Fibroblast of lung (primary cell): Measurements from ENCODE around the gene CFD. TPM values are rescaled to one million over a fixed set of nuclear protein-coding genes. Genes with fewer than 3 reads are reported as not detected.

Experiments used
- DNase-seq, 2 donors: peaks; one replicate each; pipeline versions ENCODE4 v3.0.0 to v3.0.0-alpha.2; 2010; ENCODE audit warnings: low read depth in 2 of 2
- H2AFZ ChIP-seq: 2 replicates; pipeline ENCODE4 v1.5.1; 2012; ENCODE audit warnings: low read length, control low read depth, inconsistent platforms
- H3K27ac ChIP-seq: 2 replicates; pipeline ENCODE4 v1.5.1; 2011; ENCODE audit warnings: low read length, control low read depth; ENCODE audit not compliant: insufficient read depth
- H3K27me3 ChIP-seq: 2 replicates; pipeline ENCODE4 v1.5.1; 2011; ENCODE audit warnings: mild to moderate bottlenecking, low read length; ENCODE audit not compliant: control insufficient read depth, insufficient read depth
- H3K36me3 ChIP-seq: 2 replicates; pipeline ENCODE4 v1.5.1; 2011; ENCODE audit warnings: low read length; ENCODE audit not compliant: control insufficient read depth, insufficient read depth
- H3K4me1 ChIP-seq: 2 replicates; pipeline ENCODE4 v1.5.1; 2011; ENCODE audit warnings: low read length; ENCODE audit not compliant: control insufficient read depth, insufficient read depth; ENCODE audit errors: extremely low read depth
- H3K4me2 ChIP-seq: 2 replicates; pipeline ENCODE4 v1.5.1; 2011; ENCODE audit warnings: low read length, control low read depth; ENCODE audit not compliant: insufficient read depth; ENCODE audit errors: extremely low read depth
- H3K4me3 ChIP-seq, 4 experiments: fragments of 200-600 bp in 1 of 4; sonication (generic) in 1 of 4; replicated peaks in 1 of 4; 2 replicates each; pipeline ENCODE4 v1.5.1; 2011 to 2016; ENCODE audit warnings: low read length in 4 of 4, low read depth in 3 of 4, mild to moderate bottlenecking in 3 of 4, control low read depth in 2 of 4, inconsistent platforms in 1 of 4, mixed read lengths in 1 of 4; ENCODE audit not compliant: insufficient read depth in 1 of 4; ENCODE audit errors: control extremely low read depth in 1 of 4
- H3K79me2 ChIP-seq: 2 replicates; pipeline ENCODE4 v1.5.1; 2012; ENCODE audit warnings: mild to moderate bottlenecking, low read length, inconsistent platforms; ENCODE audit not compliant: control insufficient read depth, insufficient read depth
- H3K9ac ChIP-seq: 2 replicates; pipeline ENCODE4 v1.5.1; 2011; ENCODE audit warnings: mild to moderate bottlenecking, low read length, control low read depth; ENCODE audit not compliant: insufficient read depth
- H3K9me3 ChIP-seq: 2 replicates; pipeline ENCODE4 v1.5.1; 2012; ENCODE audit warnings: low read depth, low read length; ENCODE audit not compliant: control insufficient read depth, insufficient read depth
- H4K20me1 ChIP-seq: 2 replicates; pipeline ENCODE4 v1.5.1; 2011; ENCODE audit warnings: low read length; ENCODE audit not compliant: control insufficient read depth, insufficient read depth; ENCODE audit errors: extremely low read depth
- EZH2 ChIP-seq: IDR thresholded peaks from 2 replicates; pipeline ENCODE4 v1.5.1; 2012; ENCODE audit warnings: low read length, control low read depth, mild to moderate bottlenecking; ENCODE audit errors: missing control alignments
- polyA plus RNA-seq, 2 donors: library from polyadenylated mRNA; depleted of rRNA in 1 of 2; stranded (reverse) in 1 of 2; unstranded in 1 of 2; fragments of >200 nt; gene quantifications; 2 replicates each; pipeline ENCODE4 v1.2.1, GENCODE V29; 2011 to 2012; ENCODE audit warnings: missing spikeins in 1 of 2
- total RNA-seq: library from RNA; depleted of rRNA; stranded (reverse); fragments of >200 nt; gene quantifications from 2 replicates; pipeline ENCODE4 v1.2.1, GENCODE V29; 2014
- TF ChIP-seq, protein P1 (sequence below), 2 donors: IDR thresholded peaks in 1 of 2; conservative IDR thresholded peaks in 1 of 2; 1 replicate in 1 of 2; 2 replicates in 1 of 2; pipeline ENCODE4 v1.5.1; 2011 to 2012; ENCODE audit warnings: low read length in 2 of 2, control low read depth in 1 of 2, inconsistent platforms in 1 of 2, low read depth in 1 of 2, mild to moderate bottlenecking in 1 of 2

The CFD gene
- total and polyA plus RNA-seq, 2 donors (not counting 1 experiment from before 2014, with no cell fraction given): 1.00 to 18.8 TPM

DNA sequence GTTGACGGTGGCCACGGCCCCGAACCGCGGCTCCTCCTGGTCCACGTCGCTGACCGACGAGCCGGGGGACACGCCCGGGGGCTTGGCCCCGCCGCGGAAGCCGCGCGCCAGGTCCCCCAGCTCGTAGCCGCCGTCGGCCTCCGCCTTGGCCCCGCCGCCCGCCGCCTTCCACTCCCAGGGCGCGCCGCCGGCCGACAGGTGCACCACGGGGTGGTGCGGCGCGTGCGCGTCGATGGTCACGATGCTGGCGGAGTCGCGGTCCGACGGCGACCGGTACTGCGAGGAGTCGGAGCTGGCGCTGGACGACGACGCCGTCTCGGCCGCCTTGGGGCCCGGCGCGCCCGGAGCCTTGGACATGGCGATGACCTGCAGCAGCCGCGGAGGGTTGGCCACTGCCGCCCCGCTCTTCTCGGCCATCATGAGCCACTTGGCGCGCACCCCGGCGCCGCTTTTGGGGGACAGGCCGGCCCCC, 46.7 kb upstream of the CFD start:
- H3K27ac ChIP-seq: no peak overlapping the region
- H3K4me1 ChIP-seq: no peaks in the 10 kb centered on the region
- DNase-seq: no peak
- H3K27me3 ChIP-seq: no peaks in the 10 kb centered on the region
- no peaks in the 10 kb centered on the region for H4K20me1 ChIP-seq
- H3K4me2 ChIP-seq: no peak overlapping the region
- peaks cover 34% of the 10 kb centered on the region for H3K36me3 ChIP-seq
- H3K79me2 ChIP-seq: peaks cover 16% of the 10 kb centered on the region
- H3K9me3 ChIP-seq: no peaks in the 10 kb centered on the region
- no peak overlapping the region for H2AFZ ChIP-seq
- H3K9ac ChIP-seq: no peak overlapping the region
- TF ChIP-seq, protein P1, sequence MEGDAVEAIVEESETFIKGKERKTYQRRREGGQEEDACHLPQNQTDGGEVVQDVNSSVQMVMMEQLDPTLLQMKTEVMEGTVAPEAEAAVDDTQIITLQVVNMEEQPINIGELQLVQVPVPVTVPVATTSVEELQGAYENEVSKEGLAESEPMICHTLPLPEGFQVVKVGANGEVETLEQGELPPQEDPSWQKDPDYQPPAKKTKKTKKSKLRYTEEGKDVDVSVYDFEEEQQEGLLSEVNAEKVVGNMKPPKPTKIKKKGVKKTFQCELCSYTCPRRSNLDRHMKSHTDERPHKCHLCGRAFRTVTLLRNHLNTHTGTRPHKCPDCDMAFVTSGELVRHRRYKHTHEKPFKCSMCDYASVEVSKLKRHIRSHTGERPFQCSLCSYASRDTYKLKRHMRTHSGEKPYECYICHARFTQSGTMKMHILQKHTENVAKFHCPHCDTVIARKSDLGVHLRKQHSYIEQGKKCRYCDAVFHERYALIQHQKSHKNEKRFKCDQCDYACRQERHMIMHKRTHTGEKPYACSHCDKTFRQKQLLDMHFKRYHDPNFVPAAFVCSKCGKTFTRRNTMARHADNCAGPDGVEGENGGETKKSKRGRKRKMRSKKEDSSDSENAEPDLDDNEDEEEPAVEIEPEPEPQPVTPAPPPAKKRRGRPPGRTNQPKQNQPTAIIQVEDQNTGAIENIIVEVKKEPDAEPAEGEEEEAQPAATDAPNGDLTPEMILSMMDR (conservative IDR thresholded peaks at IDR 0.05 in 1 of 2, IDR thresholded peaks at IDR 0.05 in 1 of 2; ENCODE audit: low read depth in 1 of 2, low read length in 2 of 2): no peak
- no peak for TF ChIP-seq EZH2
- H3K4me3 ChIP-seq: no peak overlapping the region

DNA sequence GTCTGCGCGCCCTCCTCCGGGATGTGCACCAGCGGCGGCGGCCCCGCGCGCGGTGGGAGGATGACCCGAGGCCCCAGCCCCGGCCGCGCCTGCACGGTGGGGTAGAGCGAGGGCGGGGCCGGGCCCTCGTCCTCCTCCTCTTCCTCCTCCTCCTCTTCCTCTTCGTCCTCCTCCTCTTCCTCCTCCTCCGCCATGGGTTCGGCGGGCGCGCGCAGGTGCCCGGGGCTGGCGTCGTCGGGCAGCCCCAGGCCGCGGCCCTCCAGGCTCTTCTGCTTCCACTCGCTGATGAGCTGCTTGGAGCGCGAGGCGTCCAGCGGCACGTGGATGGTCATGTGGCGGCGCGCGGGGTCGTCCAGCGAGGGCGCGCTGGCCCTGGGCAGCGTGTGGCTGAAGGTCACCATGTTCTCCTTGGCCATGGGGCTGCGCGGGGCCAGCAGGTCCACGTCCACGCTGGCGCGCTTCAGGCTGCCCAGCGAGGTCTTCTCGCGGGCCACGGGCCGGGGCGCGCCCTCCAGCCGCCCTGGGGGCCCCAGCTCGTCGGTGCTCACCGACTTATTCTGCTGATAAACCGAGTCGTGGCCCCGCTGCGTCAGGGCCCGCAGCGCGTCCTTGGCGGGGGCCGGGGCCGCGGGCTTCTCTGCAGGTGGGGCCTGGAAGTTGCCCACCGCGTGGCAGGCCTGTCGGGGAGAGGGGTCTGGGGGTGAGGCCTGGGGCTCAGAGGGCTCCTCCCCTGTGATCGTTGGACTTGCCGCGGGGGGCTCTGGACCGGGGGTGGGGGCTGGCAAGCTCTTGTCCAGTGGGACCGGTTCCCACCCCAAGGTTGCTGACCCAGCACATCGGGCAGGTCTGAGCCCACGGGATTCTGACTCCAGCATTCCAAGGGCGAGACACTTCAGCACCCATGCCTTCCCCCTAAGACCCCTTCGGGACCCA, 46.0 kb upstream of the CFD start:
- Histone ChIP-seq H4K20me1 (no peaks in the 10 kb centered on the region), H3K9me3 (no peaks in the 10 kb centered on the region), H3K27ac (no peak overlapping the region), H3K9ac (no peak overlapping the region), H3K36me3 (peaks cover 31% of the 10 kb centered on the region), H2AFZ (no peak overlapping the region), H3K27me3 (no peaks in the 10 kb centered on the region), H3K4me1 (no peaks in the 10 kb centered on the region), H3K79me2 (peaks cover 10% of the 10 kb centered on the region), H3K4me3 (no peak overlapping the region), H3K4me2 (no peak overlapping the region)
- TF ChIP-seq EZH2: no peak
- TF ChIP-seq, protein P1 (conservative IDR thresholded peaks at IDR 0.05 in 1 of 2, IDR thresholded peaks at IDR 0.05 in 1 of 2; ENCODE audit: low read depth in 1 of 2, low read length in 2 of 2): no peak
- no peak for DNase-seq

DNA sequence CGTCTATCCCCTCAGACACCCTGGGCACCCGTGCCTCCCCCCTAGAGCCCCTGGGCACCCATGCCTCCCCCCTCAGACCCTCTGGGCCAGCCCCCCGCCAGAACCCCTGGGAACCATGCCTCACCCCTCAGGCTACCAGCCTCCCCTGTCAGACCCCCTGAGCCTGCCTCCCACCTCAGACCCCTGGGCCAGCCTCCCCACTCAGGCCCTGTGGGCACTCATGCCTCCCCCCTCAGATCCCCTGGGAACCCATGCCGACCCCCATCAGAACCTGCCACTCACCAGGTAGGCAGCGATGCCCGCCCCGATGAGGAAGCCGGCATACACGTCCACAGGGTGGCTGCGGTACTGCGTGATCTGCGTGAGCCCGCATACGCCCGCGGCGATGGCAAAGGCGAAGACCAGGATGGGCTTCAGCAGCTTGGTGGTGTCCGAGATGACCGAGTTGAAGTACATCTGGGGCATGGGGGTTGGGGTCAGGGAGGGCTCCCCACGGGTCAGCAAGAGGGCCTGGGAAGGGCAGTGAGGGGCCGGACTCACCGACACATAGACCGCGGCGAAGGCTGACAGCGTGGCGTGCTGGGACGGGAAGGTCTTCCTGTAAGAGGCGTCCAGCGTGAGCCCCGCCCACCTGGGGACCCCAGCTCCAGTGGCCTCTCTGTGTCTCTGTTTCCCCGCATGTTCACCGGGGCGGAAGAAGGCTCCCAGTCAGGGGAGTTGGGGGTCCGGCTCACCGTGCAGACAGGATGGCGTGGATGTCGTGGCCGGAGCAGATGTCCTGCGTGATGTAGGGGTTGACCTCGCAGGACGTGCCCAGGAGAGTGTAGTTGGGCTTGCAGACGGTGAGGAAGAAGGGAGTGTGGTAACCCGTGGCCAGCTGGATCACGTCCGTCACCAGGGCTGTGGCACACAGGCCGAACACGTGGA, 45.0 kb upstream of the CFD start:
- Histone ChIP-seq H3K27me3 (no peaks in the 10 kb centered on the region), H4K20me1 (no peaks in the 10 kb centered on the region), H3K4me3 (no peak overlapping the region), H3K36me3 (peaks cover 31% of the 10 kb centered on the region), H3K4me2 (no peak overlapping the region), H3K79me2 (peaks cover 5% of the 10 kb centered on the region), H2AFZ (no peak overlapping the region), H3K4me1 (no peaks in the 10 kb centered on the region), H3K9me3 (no peaks in the 10 kb centered on the region), H3K9ac (no peak overlapping the region), H3K27ac (no peak overlapping the region)
- TF ChIP-seq, protein P1 (conservative IDR thresholded peaks at IDR 0.05 in 1 of 2, IDR thresholded peaks at IDR 0.05 in 1 of 2; ENCODE audit: low read depth in 1 of 2, low read length in 2 of 2): no peak
- no peak for TF ChIP-seq EZH2
- DNase-seq: no peak
